ENCODE measurements around the gene EPB41L5. TPM values are rescaled to one million over a fixed set of nuclear protein-coding genes. Genes with fewer than 3 reads are reported as not detected.

The EPB41L5 gene
- total and polyA plus RNA-seq, 10 of the 15 experiments (the other 5 are each of a cell fraction or from before 2014, with no cell fraction given): 2.1 to 20.4 (median 8.2) TPM

- TF ChIP-seq, protein P1, sequence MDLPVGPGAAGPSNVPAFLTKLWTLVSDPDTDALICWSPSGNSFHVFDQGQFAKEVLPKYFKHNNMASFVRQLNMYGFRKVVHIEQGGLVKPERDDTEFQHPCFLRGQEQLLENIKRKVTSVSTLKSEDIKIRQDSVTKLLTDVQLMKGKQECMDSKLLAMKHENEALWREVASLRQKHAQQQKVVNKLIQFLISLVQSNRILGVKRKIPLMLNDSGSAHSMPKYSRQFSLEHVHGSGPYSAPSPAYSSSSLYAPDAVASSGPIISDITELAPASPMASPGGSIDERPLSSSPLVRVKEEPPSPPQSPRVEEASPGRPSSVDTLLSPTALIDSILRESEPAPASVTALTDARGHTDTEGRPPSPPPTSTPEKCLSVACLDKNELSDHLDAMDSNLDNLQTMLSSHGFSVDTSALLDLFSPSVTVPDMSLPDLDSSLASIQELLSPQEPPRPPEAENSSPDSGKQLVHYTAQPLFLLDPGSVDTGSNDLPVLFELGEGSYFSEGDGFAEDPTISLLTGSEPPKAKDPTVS (IDR thresholded peaks at IDR 0.05; ENCODE audit: low read depth, low read length): no peak
- TF ChIP-seq KLF5 (IDR thresholded peaks at IDR 0.05; ENCODE audit: partially characterized antibody) (peak; percentile 75), TCF12 (IDR thresholded peaks at IDR 0.05; ENCODE audit: low read depth, low read length) (no peak), ZNF687 (IDR thresholded peaks at IDR 0.05) (peak; percentile 98), GATAD2B (conservative IDR thresholded peaks at IDR 0.05; ENCODE audit: low read depth) (peak; percentile 83), CHD4 (IDR thresholded peaks at IDR 0.05) (no peak), SIX5 (IDR thresholded peaks at IDR 0.05; ENCODE audit: low read depth, low read length, severe bottlenecking) (no peak), SREBF1 (IDR thresholded peaks at IDR 0.05; ENCODE audit: low read length) (no peak), ZNF24 (IDR thresholded peaks at IDR 0.05) (peak; percentile 60), MEF2A (IDR thresholded peaks at IDR 0.05; ENCODE audit: insufficient read depth, low read depth, low read length) (0 out of 2 replicates have a peak, but pooled peaks have one; percentile 9), KAT2A (conservative IDR thresholded peaks at IDR 0.05; ENCODE audit: control insufficient read depth, low read depth, low read length) (no peak), ZZZ3 (IDR thresholded peaks at IDR 0.05; ENCODE audit: control insufficient read depth, insufficient read length, low read depth) (no peak), EZH2 (IDR thresholded peaks at IDR 0.05; ENCODE audit: borderline replicate concordance, control insufficient read depth, low read depth, low read length) (no peak), RUNX3 (IDR thresholded peaks at IDR 0.05; ENCODE audit: low read length) (peak; percentile 44), ZNF384 (IDR thresholded peaks at IDR 0.05; ENCODE audit: borderline replicate concordance, low read depth, low read length) (no peak)
- TF ChIP-seq, protein P2, sequence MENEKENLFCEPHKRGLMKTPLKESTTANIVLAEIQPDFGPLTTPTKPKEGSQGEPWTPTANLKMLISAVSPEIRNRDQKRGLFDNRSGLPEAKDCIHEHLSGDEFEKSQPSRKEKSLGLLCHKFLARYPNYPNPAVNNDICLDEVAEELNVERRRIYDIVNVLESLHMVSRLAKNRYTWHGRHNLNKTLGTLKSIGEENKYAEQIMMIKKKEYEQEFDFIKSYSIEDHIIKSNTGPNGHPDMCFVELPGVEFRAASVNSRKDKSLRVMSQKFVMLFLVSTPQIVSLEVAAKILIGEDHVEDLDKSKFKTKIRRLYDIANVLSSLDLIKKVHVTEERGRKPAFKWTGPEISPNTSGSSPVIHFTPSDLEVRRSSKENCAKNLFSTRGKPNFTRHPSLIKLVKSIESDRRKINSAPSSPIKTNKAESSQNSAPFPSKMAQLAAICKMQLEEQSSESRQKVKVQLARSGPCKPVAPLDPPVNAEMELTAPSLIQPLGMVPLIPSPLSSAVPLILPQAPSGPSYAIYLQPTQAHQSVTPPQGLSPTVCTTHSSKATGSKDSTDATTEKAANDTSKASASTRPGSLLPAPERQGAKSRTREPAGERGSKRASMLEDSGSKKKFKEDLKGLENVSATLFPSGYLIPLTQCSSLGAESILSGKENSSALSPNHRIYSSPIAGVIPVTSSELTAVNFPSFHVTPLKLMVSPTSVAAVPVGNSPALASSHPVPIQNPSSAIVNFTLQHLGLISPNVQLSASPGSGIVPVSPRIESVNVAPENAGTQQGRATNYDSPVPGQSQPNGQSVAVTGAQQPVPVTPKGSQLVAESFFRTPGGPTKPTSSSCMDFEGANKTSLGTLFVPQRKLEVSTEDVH (IDR thresholded peaks at IDR 0.05; ENCODE audit: low read depth, partially characterized antibody): no peak
- TF ChIP-seq, protein P3, sequence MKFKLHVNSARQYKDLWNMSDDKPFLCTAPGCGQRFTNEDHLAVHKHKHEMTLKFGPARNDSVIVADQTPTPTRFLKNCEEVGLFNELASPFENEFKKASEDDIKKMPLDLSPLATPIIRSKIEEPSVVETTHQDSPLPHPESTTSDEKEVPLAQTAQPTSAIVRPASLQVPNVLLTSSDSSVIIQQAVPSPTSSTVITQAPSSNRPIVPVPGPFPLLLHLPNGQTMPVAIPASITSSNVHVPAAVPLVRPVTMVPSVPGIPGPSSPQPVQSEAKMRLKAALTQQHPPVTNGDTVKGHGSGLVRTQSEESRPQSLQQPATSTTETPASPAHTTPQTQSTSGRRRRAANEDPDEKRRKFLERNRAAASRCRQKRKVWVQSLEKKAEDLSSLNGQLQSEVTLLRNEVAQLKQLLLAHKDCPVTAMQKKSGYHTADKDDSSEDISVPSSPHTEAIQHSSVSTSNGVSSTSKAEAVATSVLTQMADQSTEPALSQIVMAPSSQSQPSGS (IDR thresholded peaks at IDR 0.05; ENCODE audit: low read length): no peak
- TF ChIP-seq, protein P4, sequence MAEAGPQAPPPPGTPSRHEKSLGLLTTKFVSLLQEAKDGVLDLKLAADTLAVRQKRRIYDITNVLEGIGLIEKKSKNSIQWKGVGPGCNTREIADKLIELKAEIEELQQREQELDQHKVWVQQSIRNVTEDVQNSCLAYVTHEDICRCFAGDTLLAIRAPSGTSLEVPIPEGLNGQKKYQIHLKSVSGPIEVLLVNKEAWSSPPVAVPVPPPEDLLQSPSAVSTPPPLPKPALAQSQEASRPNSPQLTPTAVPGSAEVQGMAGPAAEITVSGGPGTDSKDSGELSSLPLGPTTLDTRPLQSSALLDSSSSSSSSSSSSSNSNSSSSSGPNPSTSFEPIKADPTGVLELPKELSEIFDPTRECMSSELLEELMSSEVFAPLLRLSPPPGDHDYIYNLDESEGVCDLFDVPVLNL (IDR thresholded peaks at IDR 0.05; ENCODE audit: low read depth, low read length): 0 out of 2 replicates have a peak, but pooled peaks have one; percentile 19
Measured at GRCh38 chr2:120223034-120223912, 210.4 kb downstream of the EPB41L5 start, which contains the start of gene TMEM185B (continued).

Measured in GM12878 (cell line).